T-cell (primary cell): ENCODE results near the gene PMPCA. TPM values are rescaled to one million over a fixed set of nuclear protein-coding genes. Genes with fewer than 3 reads are reported as not detected.
A peak's percentile ranks its signal among the peaks of the same experiment; 100 is the strongest.

Experiments
- ATAC-seq, 4 experiments: fragments of 200-7000 bp in 3 of 4; fragments of 150-1000 bp in 1 of 4; cut with Tn5 transposase; replicated peaks in 1 of 4; 1 replicate in 3 of 4; 2 replicates in 1 of 4; pipeline ENCODE4 v1.10.0; 2021; ENCODE audit warnings: moderate library complexity in 3 of 4, mild to moderate bottlenecking in 2 of 4, moderate number of reproducible peaks in 1 of 4
- CTCF ChIA-PET, 2 donors: fragments of 300-600 bp; sonication (Branson Sonifier 250); formaldehyde crosslinking; loops; one replicate each; lab custom pipeline; 2022; ENCODE audit warnings: antibody characterized with exemption in 2 of 2; lab: Charles Lee
- POLR2A ChIA-PET, 2 donors: fragments of 300-600 bp; sonication (Branson Sonifier 250); formaldehyde crosslinking; loops; one replicate each; lab custom pipeline; 2022; ENCODE audit warnings: antibody characterized with exemption in 2 of 2; lab: Charles Lee
- DNase-seq, 35 experiments: peaks; one replicate each; pipeline versions ENCODE4 v3.0.0 to v3.0.0-alpha.2; 2013 to 2023
- H3K27ac ChIP-seq: one replicate; pipeline ENCODE4 v1.5.1; 2013; ENCODE audit warnings: low read length
- H3K27me3 ChIP-seq, 2 experiments: replicated peaks in 1 of 2; 1 replicate in 1 of 2; 2 replicates in 1 of 2; pipeline versions ENCODE4 v1.6.1 to v1.7.0; 2013; ENCODE audit warnings: low read length in 1 of 2, mixed read lengths in 1 of 2; ENCODE audit not compliant: control insufficient read depth in 2 of 2, insufficient read depth in 2 of 2; ENCODE audit errors: extremely low read depth in 1 of 2
- H3K36me3 ChIP-seq, 2 donors: 1 replicate in 1 of 2; 2 replicates in 1 of 2; pipeline versions ENCODE4 v1.6.1 to v1.7.0; 2013; ENCODE audit warnings: low read length in 1 of 2; ENCODE audit not compliant: control insufficient read depth in 2 of 2, insufficient read depth in 1 of 2; ENCODE audit errors: extremely low read depth in 1 of 2
- H3K4me1 ChIP-seq, 2 experiments: 1 replicate in 1 of 2; 2 replicates in 1 of 2; pipeline versions ENCODE4 v1.6.1 to v1.7.0; 2013; ENCODE audit warnings: low read length in 2 of 2, mixed read lengths in 1 of 2; ENCODE audit not compliant: insufficient read depth in 2 of 2, control insufficient read depth in 1 of 2; ENCODE audit errors: extremely low read depth in 1 of 2
- H3K4me3 ChIP-seq, 2 donors: 1 replicate in 1 of 2; 2 replicates in 1 of 2; pipeline versions ENCODE4 v1.5.1 to v1.7.0; 2013; ENCODE audit warnings: mild to moderate bottlenecking in 2 of 2, low read length in 1 of 2, moderate library complexity in 1 of 2; ENCODE audit not compliant: control insufficient read depth in 1 of 2; ENCODE audit errors: extremely low read depth in 1 of 2
- H3K9me3 ChIP-seq: 2 replicates; pipeline ENCODE4 v1.7.0; 2013
- H3K27ac Mint-ChIP-seq, 2 donors: one replicate each; pipeline ENCODE4 v1.8.0; 2020 to 2021; ENCODE audit warnings: mild to moderate bottlenecking in 2 of 2, mixed read lengths in 2 of 2
- H3K27me3 Mint-ChIP-seq, 2 donors: one replicate each; pipeline ENCODE4 v1.8.0; 2021 to 2022; ENCODE audit warnings: mixed read lengths in 2 of 2
- H3K36me3 Mint-ChIP-seq: one replicate; pipeline ENCODE4 v1.8.0; 2021; ENCODE audit warnings: mixed read lengths
- H3K4me1 Mint-ChIP-seq, 3 donors: one replicate each; pipeline ENCODE4 v1.8.0; 2020 to 2022; ENCODE audit warnings: mixed read lengths in 3 of 3, mild to moderate bottlenecking in 1 of 3
- H3K4me3 Mint-ChIP-seq, 3 donors: one replicate each; pipeline ENCODE4 v1.8.0; 2020 to 2022; ENCODE audit warnings: mild to moderate bottlenecking in 3 of 3, mixed read lengths in 3 of 3, moderate library complexity in 3 of 3
- H3K9me3 Mint-ChIP-seq, 3 donors: one replicate each; pipeline ENCODE4 v1.8.0; 2020 to 2022; ENCODE audit warnings: mixed read lengths in 3 of 3
- WGBS: methylation state at CpG from one replicate; pipeline ENCODE4 v1.1.5; 2013; ENCODE audit warnings: missing lambda C conversion rate; ENCODE audit not compliant: insufficient coverage; 5-methylcytosine and 5-hydroxymethylcytosine counted together
- total RNA-seq, 35 experiments: library from RNA in 6 of 35; stranded (reverse) in 6 of 35; fragments of 120-200 nt in 1 of 35; gene quantifications; one replicate each; pipeline versions ENCODE4 v1.2.1 to v1.2.4 and lab custom pipeline; 2013 to 2026

PMPCA gene, protein sequence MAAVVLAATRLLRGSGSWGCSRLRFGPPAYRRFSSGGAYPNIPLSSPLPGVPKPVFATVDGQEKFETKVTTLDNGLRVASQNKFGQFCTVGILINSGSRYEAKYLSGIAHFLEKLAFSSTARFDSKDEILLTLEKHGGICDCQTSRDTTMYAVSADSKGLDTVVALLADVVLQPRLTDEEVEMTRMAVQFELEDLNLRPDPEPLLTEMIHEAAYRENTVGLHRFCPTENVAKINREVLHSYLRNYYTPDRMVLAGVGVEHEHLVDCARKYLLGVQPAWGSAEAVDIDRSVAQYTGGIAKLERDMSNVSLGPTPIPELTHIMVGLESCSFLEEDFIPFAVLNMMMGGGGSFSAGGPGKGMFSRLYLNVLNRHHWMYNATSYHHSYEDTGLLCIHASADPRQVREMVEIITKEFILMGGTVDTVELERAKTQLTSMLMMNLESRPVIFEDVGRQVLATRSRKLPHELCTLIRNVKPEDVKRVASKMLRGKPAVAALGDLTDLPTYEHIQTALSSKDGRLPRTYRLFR
- total RNA-seq (10 to 100 TPM; 55.8 to 81.9 (median 65.7) TPM), total RNA-seq (lab: John Stamatoyannopoulos, UW) (64.6 to 217 (median 84.6) reads per million in 29 experiments)
- total RNA-seq (2013) = 31.7 TPM

DNA sequence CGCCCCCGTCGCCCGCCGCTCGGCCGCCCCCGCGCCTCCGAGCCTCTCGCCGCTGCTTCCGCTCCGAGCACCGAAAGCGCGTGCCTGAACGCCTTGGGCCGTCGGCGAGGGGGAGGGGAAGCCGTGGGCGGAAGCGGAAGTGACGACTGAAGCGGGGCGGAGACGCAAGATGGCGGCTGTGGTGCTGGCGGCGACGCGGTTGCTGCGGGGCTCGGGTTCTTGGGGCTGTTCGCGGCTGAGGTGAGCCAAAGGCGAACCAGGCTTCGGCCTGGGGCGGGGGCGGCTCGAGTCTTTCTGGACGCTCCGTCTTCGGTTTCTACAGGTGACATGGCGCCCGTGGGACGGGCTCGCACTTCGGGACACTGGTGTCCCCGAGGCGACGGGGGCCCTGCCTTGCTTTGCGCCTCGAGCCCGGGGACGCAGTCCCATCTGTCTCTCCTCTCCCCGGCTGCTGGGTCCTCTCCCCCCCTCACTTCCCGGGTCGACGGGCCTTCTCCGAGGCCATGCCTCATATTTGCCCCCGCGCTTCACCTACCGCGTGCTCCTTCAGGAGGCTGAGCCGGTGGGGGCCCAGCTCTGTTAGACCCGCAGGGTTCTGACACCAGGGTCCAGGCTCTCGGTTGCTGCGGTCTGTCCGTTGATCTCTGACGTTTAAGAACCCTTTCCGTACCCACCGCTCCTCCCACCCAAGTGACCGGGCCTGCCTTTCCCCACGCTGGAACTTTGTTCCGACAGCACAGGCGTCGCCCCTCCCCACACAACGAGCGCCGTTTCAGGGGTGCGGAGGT lies at the start of gene PMPCA, which contains the start of gene ENTR1:
TSS of gene PMPCA (plus strand) at position 159 of the 788 bp plus-strand sequence. CDS start at position 170, 11 bp downstream.
TSS of gene ENTR1 (minus strand) at position 115 of the 788 bp plus-strand sequence. CDS start 217 bp downstream, outside the sequence.
- Mint-ChIP-seq H3K36me3 (peaks cover 29% of the 10 kb centered on the region), H3K27me3 (no peaks in the 10 kb centered on the region), H3K9me3 (no peaks in the 10 kb centered on the region), H3K27ac (peak within 1 kb of the TSS; percentile 87 to 89), H3K4me1 (peaks cover 35 to 45% (median 43%) of the 10 kb centered on the region in 3 donors), H3K4me3 (peak within 1 kb of the TSS; percentile 87 to 90 (median 89))
- ATAC-seq = peak; percentile 89 to 92 (median 92)
- Histone ChIP-seq H3K9me3 (no peaks in the 10 kb centered on the region), H3K27me3 (no peaks in the 10 kb centered on the region), H3K27ac (peak within 1 kb of the TSS; percentile 90), H3K4me1 (peaks cover 9 to 45% of the 10 kb centered on the region in 2 experiments), H3K36me3 (peaks cover 7 to 48% of the 10 kb centered on the region in 2 donors), H3K4me3 (peak within 1 kb of the TSS; percentile 86 to 99)
- POLR2A ChIA-PET = interaction anchor here in 1 of 2 donors (0.6 to 0.7 kb wide), 2 partner anchors 67 to 461 kb away, joined by 3 to 6 read pairs; no protein-coding TSS in a partner anchor
- CTCF ChIA-PET = interaction anchor here in 1 of 2 donors (1.2 kb wide), 1 partner anchor 10 kb away, joined by 5 read pairs; the partner anchor contains the start of gene SNAPC4
- WGBS = 0% methylated on average over 74 of the region's 83 CpGs
- peak; percentile 83 to 98 (median 92) for DNase-seq

DNA sequence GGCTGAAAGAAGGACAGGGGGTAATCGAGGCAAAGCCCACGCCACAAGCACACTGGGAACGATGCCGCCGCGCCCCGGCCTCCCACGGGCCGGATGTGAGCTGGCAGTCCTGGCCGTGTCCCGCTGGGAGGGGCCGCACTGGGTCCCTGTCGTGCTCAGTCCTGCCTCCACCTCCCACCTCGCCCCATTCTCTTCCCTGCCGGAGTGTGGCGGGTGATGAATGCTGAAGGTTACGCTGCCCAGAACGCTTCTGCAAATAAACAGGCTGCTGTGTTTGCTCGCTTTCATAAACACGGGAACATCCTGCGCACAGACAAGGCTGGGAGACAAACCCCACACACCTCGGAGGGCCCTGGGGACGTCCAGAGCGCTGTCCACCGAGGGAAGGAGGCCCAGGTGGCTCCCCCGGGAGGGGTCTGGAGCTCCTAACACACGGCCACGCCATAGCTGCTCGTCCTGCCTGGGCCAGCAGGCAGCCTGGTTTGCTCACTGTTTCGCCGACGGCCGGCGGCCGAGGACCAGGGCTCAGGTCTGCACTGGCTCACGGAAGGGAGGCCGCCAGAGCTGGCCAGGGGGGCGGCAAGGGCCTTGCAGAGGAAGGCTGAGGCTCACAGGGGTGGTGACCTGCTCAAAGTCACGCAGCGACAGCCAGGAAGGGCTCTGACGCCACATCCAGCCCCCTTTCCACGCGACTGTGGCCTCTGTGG lies 49.3 kb upstream of the PMPCA start:
- ChIA-PET POLR2A (no interaction called here), CTCF (no interaction called here)
- ATAC-seq (no peak), DNase-seq (no peak)
- Mint-ChIP-seq H3K4me3 (peak overlapping the region in 1 of 3 donors; percentile 13), H3K27me3 (no peaks in the 10 kb centered on the region), H3K27ac (no peak overlapping the region), H3K9me3 (no peaks in the 10 kb centered on the region), H3K36me3 (no peaks in the 10 kb centered on the region), H3K4me1 (peaks cover 4 to 8% (median 4%) of the 10 kb centered on the region in 3 donors)
- no peaks in the 10 kb centered on the region for H3K9me3 ChIP-seq
- 96% methylated on average over 38 of the region's 43 CpGs for WGBS
- H3K4me1 ChIP-seq = peaks cover 0 to 16% of the 10 kb centered on the region in 2 experiments
- H3K27me3 ChIP-seq = peaks cover 0 to 10% of the 10 kb centered on the region in 2 experiments
- H3K36me3 ChIP-seq = peaks cover 9 to 10% of the 10 kb centered on the region in 2 donors
- H3K4me3 ChIP-seq = no peak overlapping the region
- no peak overlapping the region for H3K27ac ChIP-seq

DNA sequence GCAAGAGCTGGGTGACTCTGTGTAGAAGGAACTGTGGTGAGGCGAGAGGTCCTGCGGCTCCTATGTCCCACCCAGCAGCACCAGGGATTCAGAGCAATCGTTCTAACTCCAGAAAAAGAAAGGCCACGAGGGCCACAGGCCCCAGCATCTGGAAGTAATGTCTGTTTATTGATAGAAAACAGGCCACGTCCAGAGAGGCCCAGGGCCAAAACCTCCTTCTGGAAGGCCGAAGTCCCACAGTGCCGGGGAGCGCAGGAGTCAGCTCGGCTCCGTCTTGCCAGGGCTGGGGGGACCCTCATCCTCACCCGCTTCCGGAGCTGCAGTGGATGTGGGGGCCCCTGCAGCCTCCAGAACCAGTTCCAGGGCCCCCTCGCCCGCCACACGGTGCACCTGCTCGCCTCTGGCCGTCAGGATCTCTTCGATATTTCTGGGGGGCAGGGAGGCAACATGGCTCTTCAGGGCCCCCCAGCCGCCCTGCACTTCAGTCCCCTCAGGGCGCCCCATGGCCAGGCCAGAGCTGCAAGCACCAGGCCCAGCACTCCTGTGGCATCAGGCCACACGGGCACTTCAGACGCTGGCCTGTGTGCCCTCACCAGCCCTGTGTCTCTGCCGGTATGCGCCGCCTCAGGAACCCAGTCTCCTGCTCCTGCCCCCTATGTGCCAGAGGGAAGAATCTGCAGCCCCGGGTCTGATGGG lies 48.6 kb upstream of the PMPCA start:
- H3K4me3 Mint-ChIP-seq = peak overlapping the region in 2 of 3 donors; percentile 13 to 85
- H3K27me3 ChIP-seq = peaks cover 0 to 12% of the 10 kb centered on the region in 2 experiments
- H3K4me1 Mint-ChIP-seq = peaks cover 4 to 8% (median 4%) of the 10 kb centered on the region in 3 donors
- H3K9me3 Mint-ChIP-seq = no peaks in the 10 kb centered on the region
- no peaks in the 10 kb centered on the region for H3K36me3 Mint-ChIP-seq
- POLR2A ChIA-PET = no interaction called here
- no peak overlapping the region for H3K27ac ChIP-seq
- no peaks in the 10 kb centered on the region for H3K27me3 Mint-ChIP-seq
- peak overlapping the region in 1 of 2 donors; percentile 80 for H3K27ac Mint-ChIP-seq
- no peak overlapping the region for H3K4me3 ChIP-seq
- ATAC-seq (no peak), DNase-seq (no peak)
- H3K36me3 ChIP-seq = peaks cover 4 to 10% of the 10 kb centered on the region in 2 donors
- 91% methylated on average over 25 of the region's 26 CpGs for WGBS
- CTCF ChIA-PET = no interaction called here
- no peaks in the 10 kb centered on the region for H3K9me3 ChIP-seq
- H3K4me1 ChIP-seq = peaks cover 0 to 16% of the 10 kb centered on the region in 2 experiments

DNA sequence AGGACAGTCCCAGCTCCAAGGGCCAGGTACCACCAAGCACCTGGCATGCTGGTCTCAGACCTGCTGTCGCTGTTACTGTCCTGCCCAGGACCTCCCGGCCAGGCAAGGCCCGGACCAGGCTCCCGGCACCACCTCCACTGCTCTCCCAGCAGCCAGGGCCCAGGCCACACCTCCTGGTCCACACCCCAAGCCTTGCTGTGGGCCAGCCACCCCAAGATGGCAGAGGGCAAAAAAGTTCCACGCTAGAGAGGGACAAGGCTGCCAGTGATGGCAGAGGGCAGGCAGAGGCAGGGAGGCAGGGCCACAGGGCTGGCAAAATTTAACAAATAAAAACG lies 48.0 kb upstream of the PMPCA start:
- H3K9me3 ChIP-seq = no peaks in the 10 kb centered on the region
- H3K4me3 Mint-ChIP-seq = peak overlapping the region; percentile 74 to 85 (median 83)
- 90% methylated on average over 2 of the region's 6 CpGs for WGBS
- peaks cover 0 to 13% of the 10 kb centered on the region in 2 experiments for H3K27me3 ChIP-seq
- peaks cover 0 to 16% of the 10 kb centered on the region in 2 experiments for H3K4me1 ChIP-seq
- H3K9me3 Mint-ChIP-seq = no peaks in the 10 kb centered on the region
- H3K4me1 Mint-ChIP-seq = peaks cover 4 to 8% (median 4%) of the 10 kb centered on the region in 3 donors
- ATAC-seq (no peak), DNase-seq (no peak)
- H3K36me3 Mint-ChIP-seq = no peaks in the 10 kb centered on the region
- H3K4me3 ChIP-seq = no peak overlapping the region
- CTCF ChIA-PET = interaction anchor here in 1 of 2 donors (1.0 kb wide), 1 partner anchor 273 kb away, joined by 7 read pairs; no protein-coding TSS in a partner anchor
- H3K27ac ChIP-seq = peak overlapping the region; percentile 65
- H3K36me3 ChIP-seq = peaks cover 4 to 10% of the 10 kb centered on the region in 2 donors
- H3K27ac Mint-ChIP-seq = peak overlapping the region in 1 of 2 donors; percentile 80
- H3K27me3 Mint-ChIP-seq = no peaks in the 10 kb centered on the region
- POLR2A ChIA-PET = no interaction called here

DNA sequence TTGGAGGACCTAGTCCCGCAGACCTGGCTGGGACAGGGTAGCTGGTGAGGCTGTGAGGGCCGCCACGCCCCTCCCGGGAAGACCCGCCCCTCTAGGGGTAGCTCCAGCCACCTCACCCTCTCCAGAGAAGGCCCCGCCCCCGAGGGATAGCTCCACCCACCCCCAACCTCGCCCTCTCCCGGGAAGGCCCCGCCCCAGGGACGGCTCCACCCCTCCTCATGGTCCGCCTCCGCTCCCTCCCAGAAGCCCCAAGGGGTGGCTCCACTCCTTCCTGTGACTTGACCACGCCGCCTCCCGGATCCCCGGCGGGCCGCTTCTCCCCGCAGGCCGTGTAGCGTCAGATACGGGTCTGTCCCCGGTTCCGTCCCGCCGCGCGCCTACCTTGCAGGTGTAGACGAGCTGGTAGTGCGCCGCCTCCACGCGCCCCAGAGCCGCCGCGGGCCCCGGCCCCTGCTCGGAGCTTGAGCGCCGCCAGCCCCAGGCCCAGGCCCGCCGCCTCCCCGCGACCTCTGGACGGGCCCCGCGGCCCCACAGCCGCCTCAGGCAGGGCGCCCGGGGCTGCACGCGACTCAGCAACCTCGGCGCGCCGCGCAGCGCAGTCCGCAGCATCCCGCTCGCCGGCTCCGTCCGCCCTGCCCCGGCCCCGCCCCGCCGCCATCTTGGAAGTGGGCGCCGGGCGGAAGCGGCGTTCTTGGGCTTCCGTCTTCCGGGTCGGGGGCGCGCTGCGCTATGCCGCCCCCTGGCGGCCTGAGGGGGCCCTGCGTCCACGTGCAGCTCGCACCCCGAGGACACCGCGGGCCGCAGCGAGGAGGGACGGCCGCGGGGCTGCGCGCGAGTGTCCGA lies 47.1 kb upstream of the PMPCA start, which contains the start of gene DNLZ:
TSS of gene DNLZ (minus strand) at position 639 of the 843 bp plus-strand sequence. CDS start at position 609, 30 bp downstream.
- Mint-ChIP-seq H3K36me3 (no peaks in the 10 kb centered on the region), H3K27ac (peak within 1 kb of the TSS; percentile 79 to 80), H3K4me1 (peaks cover 4 to 8% (median 4%) of the 10 kb centered on the region in 3 donors), H3K9me3 (no peaks in the 10 kb centered on the region), H3K27me3 (no peaks in the 10 kb centered on the region), H3K4me3 (peak within 1 kb of the TSS; percentile 74 to 85 (median 83))
- peaks cover 0 to 16% of the 10 kb centered on the region in 2 experiments for H3K4me1 ChIP-seq
- peak; percentile 68 to 94 (median 83) for DNase-seq
- H3K27me3 ChIP-seq = peaks cover 0 to 13% of the 10 kb centered on the region in 2 experiments
- peak within 1 kb of the TSS; percentile 62 to 75 for H3K4me3 ChIP-seq
- ChIA-PET POLR2A (interaction anchor here in 1 of 2 donors (0.7 kb wide), 1 partner anchor 56 kb away, joined by 3 read pairs; no protein-coding TSS in a partner anchor), CTCF (interaction anchor here (0.5 to 1.0 kb wide), 4 partner anchors 9 to 1553 kb away, joined by 3 to 7 read pairs (median 4); no protein-coding TSS in a partner anchor)
- peaks cover 3 to 10% of the 10 kb centered on the region in 2 donors for H3K36me3 ChIP-seq
- peak within 1 kb of the TSS; percentile 65 for H3K27ac ChIP-seq
- ATAC-seq = peak; percentile 86 to 87 (median 86)
- no peaks in the 10 kb centered on the region for H3K9me3 ChIP-seq
- under 1% methylated on average over 84 of the region's 97 CpGs for WGBS
